GM13976 (cell line): Measurements from ENCODE around the gene ADD1.

Experiments used
- DNase-seq: peaks from one replicate; pipeline ENCODE4 v3.0.0; 2012; ENCODE audit warnings: low spot score
- in situ Hi-C: fragments of 300-500 bp; cut with MboI; formaldehyde crosslinking; loops from one replicate; pipeline ENCODE4 v1.12.0; 2022; ENCODE audit warnings: low sequenced_read_pairs, mixed read lengths, inconsistent platforms; ENCODE audit not compliant: unreplicated experiment
- TF ChIP-seq, protein P1 (sequence below): IDR thresholded peaks from 2 replicates; pipeline ENCODE4 v1.5.1; 2012; ENCODE audit warnings: borderline replicate concordance, mild to moderate bottlenecking; ENCODE audit not compliant: insufficient read depth; ENCODE audit errors: extremely low read depth, missing control alignments, control extremely low read depth

Gene ADD1

DNA sequence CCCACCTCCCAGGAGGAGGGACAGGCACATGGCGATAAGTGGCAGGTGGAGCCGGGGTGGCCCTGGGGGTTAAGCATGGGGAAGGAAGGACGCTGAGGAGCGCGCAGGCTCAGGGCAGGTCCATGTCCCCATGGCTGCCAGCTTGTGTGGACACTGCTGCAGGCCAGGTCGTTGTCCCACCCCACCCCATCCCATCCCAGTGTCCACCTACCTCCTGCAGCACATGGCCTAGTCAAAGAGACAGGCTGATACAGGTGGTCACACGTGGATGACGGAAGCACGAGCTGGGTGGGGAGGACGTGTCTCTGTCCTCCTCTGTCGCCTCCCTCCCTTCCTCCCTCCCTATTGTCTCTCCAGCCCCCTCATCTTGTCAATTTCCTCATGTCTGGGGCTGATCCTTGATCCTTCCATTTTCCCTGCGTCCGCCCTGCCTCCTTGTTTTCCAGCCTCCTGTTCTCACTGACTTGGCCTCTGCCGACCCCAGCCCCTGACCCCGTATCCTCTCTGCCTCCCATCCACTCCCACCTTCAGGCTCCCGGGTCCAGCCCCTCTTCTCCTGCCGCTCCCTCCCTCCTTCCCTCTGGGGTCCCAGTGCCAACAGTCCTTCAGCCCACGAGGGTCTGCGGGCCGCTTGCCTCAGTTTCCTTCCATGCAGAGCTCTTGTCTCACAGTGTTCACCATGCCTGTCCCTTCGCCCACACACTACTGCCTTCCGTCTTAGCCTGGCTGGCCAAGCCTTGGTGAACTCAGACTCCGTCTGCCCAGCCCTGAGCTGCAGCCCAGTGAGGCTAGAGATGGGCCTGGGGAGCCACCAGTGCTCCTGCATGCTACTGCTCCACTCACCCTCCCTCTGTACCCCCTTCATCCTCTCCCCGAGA, 15.5 kb upstream of the ADD1 start:
- TF ChIP-seq, protein P1, sequence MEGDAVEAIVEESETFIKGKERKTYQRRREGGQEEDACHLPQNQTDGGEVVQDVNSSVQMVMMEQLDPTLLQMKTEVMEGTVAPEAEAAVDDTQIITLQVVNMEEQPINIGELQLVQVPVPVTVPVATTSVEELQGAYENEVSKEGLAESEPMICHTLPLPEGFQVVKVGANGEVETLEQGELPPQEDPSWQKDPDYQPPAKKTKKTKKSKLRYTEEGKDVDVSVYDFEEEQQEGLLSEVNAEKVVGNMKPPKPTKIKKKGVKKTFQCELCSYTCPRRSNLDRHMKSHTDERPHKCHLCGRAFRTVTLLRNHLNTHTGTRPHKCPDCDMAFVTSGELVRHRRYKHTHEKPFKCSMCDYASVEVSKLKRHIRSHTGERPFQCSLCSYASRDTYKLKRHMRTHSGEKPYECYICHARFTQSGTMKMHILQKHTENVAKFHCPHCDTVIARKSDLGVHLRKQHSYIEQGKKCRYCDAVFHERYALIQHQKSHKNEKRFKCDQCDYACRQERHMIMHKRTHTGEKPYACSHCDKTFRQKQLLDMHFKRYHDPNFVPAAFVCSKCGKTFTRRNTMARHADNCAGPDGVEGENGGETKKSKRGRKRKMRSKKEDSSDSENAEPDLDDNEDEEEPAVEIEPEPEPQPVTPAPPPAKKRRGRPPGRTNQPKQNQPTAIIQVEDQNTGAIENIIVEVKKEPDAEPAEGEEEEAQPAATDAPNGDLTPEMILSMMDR = no peak
- in situ Hi-C loops = no loop called here
- no peak for DNase-seq

DNA sequence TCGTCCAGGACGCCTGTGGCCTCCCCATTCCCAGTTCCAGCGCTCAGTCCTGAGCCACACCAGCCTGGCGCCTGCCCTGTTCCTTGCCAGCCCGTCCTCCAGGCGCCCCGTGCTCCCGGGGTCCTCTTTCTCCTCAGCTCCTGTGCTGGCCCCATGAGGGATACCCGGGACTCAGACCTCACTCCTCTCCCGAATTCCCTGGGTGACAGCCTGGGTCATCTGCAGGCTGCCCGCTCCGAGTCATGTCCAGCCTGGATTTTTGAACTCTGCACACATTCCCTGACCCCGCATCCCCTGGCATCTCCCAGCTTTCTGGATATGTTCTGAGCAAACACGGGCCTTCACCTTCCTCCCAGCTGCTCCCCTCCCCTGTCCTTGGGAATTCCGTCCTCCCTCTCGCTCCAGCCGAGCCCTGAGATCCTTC, 14.9 kb upstream of the ADD1 start:
- in situ Hi-C loops = no loop called here

DNA sequence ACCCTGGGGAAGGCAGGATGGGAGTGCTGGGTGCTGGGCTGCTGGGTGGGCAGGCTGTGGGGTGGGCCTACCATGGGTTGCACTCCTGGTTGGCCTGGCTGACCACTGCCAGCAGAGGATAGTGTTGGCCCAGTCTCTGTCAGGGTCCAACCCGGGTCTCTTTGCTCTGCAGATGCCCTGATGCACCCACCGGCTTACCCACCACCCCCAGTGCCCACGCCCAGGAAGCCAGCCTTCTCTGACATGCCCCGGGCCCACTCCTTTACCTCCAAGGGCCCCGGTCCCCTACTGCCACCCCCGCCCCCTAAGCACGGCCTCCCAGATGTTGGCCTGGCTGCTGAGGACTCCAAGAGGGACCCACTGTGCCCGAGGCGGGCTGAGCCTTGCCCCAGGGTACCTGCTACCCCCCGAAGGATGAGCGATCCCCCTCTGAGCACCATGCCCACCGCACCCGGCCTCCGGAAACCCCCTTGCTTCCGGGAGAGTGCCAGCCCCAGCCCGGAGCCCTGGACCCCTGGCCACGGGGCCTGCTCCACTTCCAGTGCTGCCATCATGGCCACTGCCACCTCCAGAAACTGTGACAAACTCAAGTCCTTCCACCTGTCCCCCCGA, 14.2 kb upstream of the ADD1 start:
- in situ Hi-C loops = no loop called here
- DNase-seq = no peak
- TF ChIP-seq, protein P1 = no peak

More for the DNA sequence above, 14.9 kb upstream of the ADD1 start:
- TF ChIP-seq, protein P1 = no peak
- no peak for DNase-seq

DNA sequence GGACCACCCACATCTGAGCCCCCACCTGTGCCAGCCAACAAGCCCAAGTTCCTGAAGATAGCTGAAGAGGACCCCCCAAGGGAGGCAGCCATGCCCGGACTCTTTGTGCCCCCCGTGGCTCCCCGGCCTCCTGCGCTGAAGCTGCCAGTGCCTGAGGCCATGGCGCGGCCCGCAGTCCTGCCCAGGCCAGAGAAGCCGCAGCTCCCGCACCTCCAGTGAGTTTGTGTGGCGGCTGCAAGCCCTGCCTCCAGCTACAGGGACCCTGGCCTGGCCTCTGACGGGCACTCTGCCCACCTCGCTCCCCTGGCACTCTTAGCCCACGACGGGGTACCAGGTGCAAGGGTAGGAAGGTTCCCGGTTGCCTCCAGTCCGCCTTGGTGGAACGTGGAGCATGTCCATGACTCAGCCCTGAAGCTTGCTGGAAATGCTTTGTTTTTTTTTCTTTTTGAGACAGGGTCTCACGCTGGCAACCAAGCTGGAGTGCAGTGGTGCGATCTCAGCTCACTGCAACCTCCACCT, 13.7 kb upstream of the ADD1 start:
- DNase-seq = no peak
- in situ Hi-C loops = no loop called here
- TF ChIP-seq, protein P1 = no peak

DNA sequence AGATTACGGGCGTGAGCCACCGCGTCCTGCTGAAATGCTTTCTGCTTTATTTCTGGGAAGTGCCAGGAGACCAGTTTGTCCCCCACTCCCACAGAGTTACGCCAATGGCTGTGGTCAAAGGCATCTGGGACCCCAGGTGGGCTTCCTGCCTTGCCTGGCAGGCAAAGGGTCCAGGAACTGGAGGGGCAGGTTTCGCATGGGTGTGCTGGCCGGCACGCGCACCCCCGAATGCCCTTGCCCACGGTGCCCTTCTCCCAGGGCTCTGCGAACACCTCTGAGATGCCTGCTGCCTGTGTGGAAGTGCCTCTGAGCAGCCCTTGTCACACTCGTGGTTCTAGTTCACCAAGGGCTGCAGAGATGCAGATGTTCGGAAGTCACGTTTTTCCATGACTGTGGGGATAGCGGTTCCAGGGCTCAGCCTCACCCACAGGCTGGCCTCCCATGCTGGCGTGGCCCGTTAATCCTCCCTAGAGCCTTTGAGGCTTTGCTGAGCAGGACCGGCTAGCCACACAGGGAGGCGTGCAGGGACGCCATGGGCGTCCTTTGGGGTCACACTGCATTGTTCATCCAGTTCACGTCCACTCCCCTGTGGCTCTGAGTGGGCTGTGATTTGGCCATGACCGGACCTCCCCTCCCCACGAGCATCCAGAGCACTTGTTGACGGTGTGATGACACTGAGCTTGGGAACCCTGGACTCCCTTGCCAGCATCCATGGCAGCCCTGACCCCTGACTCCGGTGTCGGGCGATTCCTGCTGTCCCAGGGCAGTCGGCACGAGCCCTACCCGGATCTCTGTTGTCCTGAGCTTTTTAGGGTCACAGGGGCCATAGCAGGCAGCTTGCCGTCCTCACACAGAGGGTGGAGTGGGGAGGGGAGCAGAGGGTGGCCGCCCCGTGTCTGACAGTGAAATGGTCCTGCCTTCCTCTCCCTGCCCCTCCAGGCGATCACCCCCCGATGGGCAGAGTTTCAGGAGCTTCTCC, 12.7 kb upstream of the ADD1 start:
- in situ Hi-C loops = no loop called here
- no peak for DNase-seq
- TF ChIP-seq, protein P1 = no peak
